Islet of Langerhans (tissue), 1 donor: ENCODE measurements around the gene MAPT.

Experiments
- FAIRE-seq: peaks from one replicate; lab custom pipeline; 2011; peaks lifted over from hg19 to GRCh38; lab: Jason Lieb, UNC

MAPT gene

GRCh38 chr17:46031440-46031839 is 137.1 kb downstream of the MAPT start:
- no peak for FAIRE-seq

- no peak for FAIRE-seq
Observed at GRCh38 chr17:46031920-46032319, 137.6 kb downstream of the MAPT start.

- no peak for FAIRE-seq
Observed at GRCh38 chr17:46032909-46033308, 138.6 kb downstream of the MAPT start.

- FAIRE-seq = no peak
Observed at GRCh38 chr17:46033392-46033791, 139.0 kb downstream of the MAPT start.

- no peak for FAIRE-seq
Observed at GRCh38 chr17:46035112-46035818, 140.9 kb downstream of the MAPT start.

GRCh38 chr17:46036491-46036890 is 142.1 kb downstream of the MAPT start:
- no peak for FAIRE-seq

- no peak for FAIRE-seq
Observed at GRCh38 chr17:46037722-46038255, 143.4 kb downstream of the MAPT start.

- no peak for FAIRE-seq
Observed at GRCh38 chr17:46038414-46038813, 144.1 kb downstream of the MAPT start.

GRCh38 chr17:46038937-46039336 is 144.6 kb downstream of the MAPT start:
- FAIRE-seq = no peak

GRCh38 chr17:46039592-46040186 is 145.3 kb downstream of the MAPT start:
- no peak for FAIRE-seq

- no peak for FAIRE-seq
Observed at GRCh38 chr17:46042246-46042645, 147.9 kb downstream of the MAPT start.

GRCh38 chr17:46042925-46043324 is 148.6 kb downstream of the MAPT start:
- FAIRE-seq = no peak

- no peak for FAIRE-seq
Observed at GRCh38 chr17:46043606-46044005, 149.3 kb downstream of the MAPT start.

GRCh38 chr17:46044286-46044928 is 150.1 kb downstream of the MAPT start:
- peak; percentile 96 for FAIRE-seq

- no peak for FAIRE-seq
Observed at GRCh38 chr17:46044989-46045388, 150.6 kb downstream of the MAPT start.

- no peak for FAIRE-seq
Observed at GRCh38 chr17:46045639-46046038, 151.3 kb downstream of the MAPT start.

GRCh38 chr17:46046957-46047356 is 152.6 kb downstream of the MAPT start:
- FAIRE-seq = no peak

- FAIRE-seq = no peak
Observed at GRCh38 chr17:46047398-46047797, 153.0 kb downstream of the MAPT start.

- no peak for FAIRE-seq
Observed at GRCh38 chr17:46047856-46048255, 153.5 kb downstream of the MAPT start.

- FAIRE-seq = no peak
Observed at GRCh38 chr17:46049656-46050055, 155.3 kb downstream of the MAPT start.

- no peak for FAIRE-seq
Observed at GRCh38 chr17:46053911-46054534, 159.7 kb downstream of the MAPT start.

- peak; percentile 90 for FAIRE-seq
Observed at GRCh38 chr17:46056800-46057304, 162.5 kb downstream of the MAPT start.

GRCh38 chr17:46057366-46057765 is 163.0 kb downstream of the MAPT start:
- FAIRE-seq = no peak
